ENCODE data around the gene POLL. TPM values are rescaled to one million over a fixed set of nuclear protein-coding genes. Genes with fewer than 3 reads are reported as not detected.

The POLL gene
- total RNA-seq, 1 experiment from 2014 or later: 2.7 TPM

- DNase-seq (ENCODE audit: low spot score): no peak
These were observed 27.6 kb downstream of the POLL start for GRCh38 chr10:101560298-101561067.

GRCh38 chr10:101559596-101560297 lies 28.3 kb downstream of the POLL start:
- no peak for DNase-seq (ENCODE audit: low spot score)

GRCh38 chr10:101558671-101559595 lies 29.1 kb downstream of the POLL start:
- DNase-seq (ENCODE audit: low spot score): no peak

GRCh38 chr10:101558204-101558603 lies 29.9 kb downstream of the POLL start:
- no peak for DNase-seq (ENCODE audit: low spot score)

GRCh38 chr10:101557541-101557940 lies 30.5 kb downstream of the POLL start:
- DNase-seq (ENCODE audit: low spot score): no peak

- no peak for DNase-seq (ENCODE audit: low spot score)
These were observed 35.6 kb downstream of the POLL start for GRCh38 chr10:101552442-101552841.

- DNase-seq (ENCODE audit: low spot score): no peak
These were observed 37.1 kb downstream of the POLL start for GRCh38 chr10:101550965-101551364.

- DNase-seq (ENCODE audit: low spot score): no peak
These were observed 42.2 kb downstream of the POLL start for GRCh38 chr10:101545898-101546297.

- no peak for DNase-seq (ENCODE audit: low spot score)
These were observed 49.6 kb downstream of the POLL start for GRCh38 chr10:101538446-101538845.

- DNase-seq (ENCODE audit: low spot score): no peak
These were observed 51.3 kb downstream of the POLL start for GRCh38 chr10:101536800-101537199.

GRCh38 chr10:101535949-101536348 lies 52.1 kb downstream of the POLL start:
- no peak for DNase-seq (ENCODE audit: low spot score)

- no peak for DNase-seq (ENCODE audit: low spot score)
These were observed 58.1 kb downstream of the POLL start for GRCh38 chr10:101529725-101530553.

GRCh38 chr10:101529207-101529606 lies 58.9 kb downstream of the POLL start:
- DNase-seq (ENCODE audit: low spot score): no peak

Other genes starting within 250 kb of the POLL start
- gene BTRC, start 234.1 kb downstream of the POLL start, total RNA-seq (2014; rRNA removed; shearing (Covaris generic)): 9.2 and 9.3 TPM in 2 replicates
- gene DPCD, start 64 bp upstream of the POLL start, total RNA-seq (2014; rRNA removed; shearing (Covaris generic)): 35.6 and 62.3 TPM in 2 replicates
- 7.1 and 7.7 TPM in 2 replicates for gene FBXW4, start 106.9 kb upstream of the POLL start, total RNA-seq (2014; rRNA removed; shearing (Covaris generic))
- not detected in 2 replicates for gene FGF8, start 187.9 kb upstream of the POLL start, total RNA-seq (2014; rRNA removed; shearing (Covaris generic))
- 98.0 and 99.4 TPM in 2 replicates for gene NPM3, start 195.2 kb upstream of the POLL start, total RNA-seq (2014; rRNA removed; shearing (Covaris generic))
- gene OGA, start 230.2 kb upstream of the POLL start, total RNA-seq (2014; rRNA removed; shearing (Covaris generic)): 42.8 and 45.3 TPM in 2 replicates